ENCODE data around the gene MYO5A.

Gene MYO5A

DNA sequence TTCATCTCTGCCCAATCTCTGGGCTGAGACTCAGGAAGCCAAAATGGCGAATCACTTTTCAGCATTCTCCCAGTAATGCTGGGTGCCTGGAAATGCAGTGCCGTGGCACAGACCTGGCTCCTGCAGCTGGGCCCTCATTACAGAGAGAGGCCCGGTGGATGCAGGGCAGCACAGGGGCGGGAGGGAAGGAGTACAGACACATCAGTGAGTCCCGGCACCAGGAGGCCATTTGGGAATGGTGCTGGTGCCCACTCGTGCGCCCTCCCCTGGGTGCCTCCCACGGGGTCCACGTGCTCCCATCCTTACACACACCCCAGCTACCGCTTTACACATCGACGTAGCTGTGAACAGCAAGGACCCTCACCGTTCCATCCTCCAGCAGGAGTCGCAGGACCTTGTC lies 246.3 kb downstream of the MYO5A start:
- TF ChIP-seq, protein P1, sequence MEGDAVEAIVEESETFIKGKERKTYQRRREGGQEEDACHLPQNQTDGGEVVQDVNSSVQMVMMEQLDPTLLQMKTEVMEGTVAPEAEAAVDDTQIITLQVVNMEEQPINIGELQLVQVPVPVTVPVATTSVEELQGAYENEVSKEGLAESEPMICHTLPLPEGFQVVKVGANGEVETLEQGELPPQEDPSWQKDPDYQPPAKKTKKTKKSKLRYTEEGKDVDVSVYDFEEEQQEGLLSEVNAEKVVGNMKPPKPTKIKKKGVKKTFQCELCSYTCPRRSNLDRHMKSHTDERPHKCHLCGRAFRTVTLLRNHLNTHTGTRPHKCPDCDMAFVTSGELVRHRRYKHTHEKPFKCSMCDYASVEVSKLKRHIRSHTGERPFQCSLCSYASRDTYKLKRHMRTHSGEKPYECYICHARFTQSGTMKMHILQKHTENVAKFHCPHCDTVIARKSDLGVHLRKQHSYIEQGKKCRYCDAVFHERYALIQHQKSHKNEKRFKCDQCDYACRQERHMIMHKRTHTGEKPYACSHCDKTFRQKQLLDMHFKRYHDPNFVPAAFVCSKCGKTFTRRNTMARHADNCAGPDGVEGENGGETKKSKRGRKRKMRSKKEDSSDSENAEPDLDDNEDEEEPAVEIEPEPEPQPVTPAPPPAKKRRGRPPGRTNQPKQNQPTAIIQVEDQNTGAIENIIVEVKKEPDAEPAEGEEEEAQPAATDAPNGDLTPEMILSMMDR (IDR thresholded peaks at IDR 0.05; ENCODE audit: insufficient read depth, missing control alignments): no peak
- DNase-seq (ENCODE audit: insufficient read length, low spot score) (no peak), FAIRE-seq (no peak)

DNA sequence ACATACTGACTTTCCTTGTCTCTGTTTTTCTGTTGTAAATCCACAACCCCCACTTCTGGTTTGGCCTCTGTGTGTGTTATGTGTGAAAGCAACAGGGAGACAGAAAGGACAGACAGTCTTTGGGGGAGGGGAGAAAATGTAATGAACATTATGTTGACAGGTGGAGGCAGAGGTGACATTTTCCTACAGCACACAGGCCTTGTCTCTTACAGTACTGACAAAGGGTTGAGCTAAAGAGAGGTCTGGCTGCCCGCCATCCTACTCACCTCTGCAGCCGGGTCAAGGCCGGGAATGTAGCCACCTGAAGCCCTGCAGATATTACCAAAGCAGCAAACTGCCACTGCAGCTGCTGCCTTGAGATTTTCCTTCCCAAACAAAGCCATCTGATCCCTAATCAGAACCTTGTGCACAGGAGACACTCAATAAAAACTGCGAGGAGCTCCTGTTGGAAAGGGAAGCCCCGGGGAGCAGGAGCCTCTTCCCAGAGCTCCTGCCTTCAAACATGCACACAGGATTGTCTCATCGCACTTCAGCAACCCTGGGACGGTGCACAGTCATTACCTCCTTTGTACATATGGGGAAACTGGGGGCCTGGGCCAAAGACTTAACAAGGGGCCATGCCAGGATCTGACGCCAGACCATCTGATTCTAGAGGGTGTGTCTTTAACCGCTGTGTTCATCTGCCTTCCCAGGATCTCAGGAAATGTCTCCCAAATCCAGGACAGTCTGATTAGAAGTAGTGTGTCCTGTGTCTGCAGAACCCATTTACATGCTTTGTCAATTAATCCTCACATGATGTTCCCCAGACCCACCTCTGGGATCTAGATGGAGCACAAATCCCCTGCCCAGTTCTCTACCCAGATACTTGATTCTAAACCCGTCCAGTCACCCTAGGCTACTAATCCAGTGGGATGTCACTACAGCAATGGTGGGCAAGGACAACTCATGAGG lies 247.3 kb downstream of the MYO5A start:
- DNase-seq (ENCODE audit: insufficient read length, low spot score) (no peak), FAIRE-seq (no peak)

DNA sequence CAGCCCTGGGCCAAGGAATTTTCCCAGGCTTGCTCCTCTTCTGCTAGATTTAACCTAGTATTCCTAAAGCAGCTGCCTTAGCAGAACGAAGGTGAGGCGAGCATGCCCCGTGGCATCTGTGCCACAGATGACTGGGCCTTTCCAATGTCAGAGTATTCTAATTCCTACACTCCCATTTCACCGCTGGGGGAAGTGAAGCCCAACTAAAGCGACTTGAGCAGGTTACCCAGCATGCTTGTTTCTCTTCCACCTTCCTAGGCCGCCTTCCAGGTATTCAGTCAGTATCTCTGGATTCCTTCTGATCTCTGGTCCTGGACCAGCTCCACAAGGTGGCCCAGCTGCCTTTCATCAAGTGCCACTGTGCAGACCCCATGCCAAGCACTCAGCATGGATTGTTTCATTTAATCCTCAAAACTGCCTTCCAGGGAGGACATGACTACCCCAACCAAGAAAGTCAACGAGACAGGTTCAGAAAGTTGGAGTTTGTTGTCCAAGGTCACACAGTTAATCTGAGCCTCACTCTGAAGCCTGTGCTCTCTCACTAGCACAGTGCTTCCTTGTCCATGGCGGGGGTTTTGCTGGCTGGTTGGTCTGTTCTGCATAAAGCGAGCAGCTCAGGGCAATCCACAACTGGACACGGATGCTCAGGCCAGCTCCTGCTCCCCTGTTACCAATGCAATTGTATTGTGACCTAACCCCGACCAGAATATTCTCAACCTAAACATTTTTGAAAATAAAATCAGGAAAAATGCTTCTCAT lies 248.2 kb downstream of the MYO5A start:
- TF ChIP-seq, protein P1 (IDR thresholded peaks at IDR 0.05; ENCODE audit: insufficient read depth, missing control alignments): no peak
- DNase-seq (ENCODE audit: insufficient read length, low spot score): no peak

More for the DNA sequence above, 247.3 kb downstream of the MYO5A start:
- TF ChIP-seq, protein P1 (IDR thresholded peaks at IDR 0.05; ENCODE audit: insufficient read depth, missing control alignments): no peak

DNA sequence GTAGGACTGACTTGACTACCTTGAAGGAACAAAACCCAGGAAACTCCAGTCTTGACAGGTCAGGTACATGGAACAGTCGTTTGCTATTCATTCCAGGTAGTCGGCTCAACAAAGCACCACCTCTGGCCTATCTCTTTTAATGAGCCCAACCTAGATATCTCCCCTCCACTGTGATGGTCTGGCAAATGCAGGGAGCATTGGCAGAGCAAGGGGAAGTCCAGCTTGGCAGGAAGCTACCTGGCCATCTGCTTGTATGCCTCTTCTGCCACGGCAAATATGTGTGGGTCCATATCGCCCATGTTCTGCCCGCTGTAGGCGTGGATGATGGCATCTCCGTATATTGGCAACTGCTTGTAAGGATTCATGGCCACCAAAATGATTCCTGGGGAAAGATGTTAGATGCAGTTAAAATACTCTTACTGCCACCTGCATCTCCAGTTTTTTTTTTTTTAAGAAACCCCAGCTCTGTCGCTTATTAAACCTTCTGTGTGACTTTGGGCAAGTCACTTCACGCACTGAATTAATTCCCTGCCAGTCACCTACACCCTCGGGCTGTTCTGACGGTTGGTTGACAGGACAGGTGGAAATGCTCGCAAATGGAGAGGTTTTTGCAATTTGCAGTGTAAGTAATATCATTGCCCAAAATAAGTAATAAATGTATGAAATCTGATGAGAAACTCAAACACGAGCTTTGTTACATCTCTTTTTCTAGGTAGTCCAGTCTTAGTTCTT lies 249.9 kb downstream of the MYO5A start:
- DNase-seq (ENCODE audit: insufficient read length, low spot score) (no peak), FAIRE-seq (no peak)
- TF ChIP-seq, protein P1 (IDR thresholded peaks at IDR 0.05; ENCODE audit: insufficient read depth, missing control alignments): no peak

More for the DNA sequence above, 248.2 kb downstream of the MYO5A start:
- FAIRE-seq: no peak

DNA sequence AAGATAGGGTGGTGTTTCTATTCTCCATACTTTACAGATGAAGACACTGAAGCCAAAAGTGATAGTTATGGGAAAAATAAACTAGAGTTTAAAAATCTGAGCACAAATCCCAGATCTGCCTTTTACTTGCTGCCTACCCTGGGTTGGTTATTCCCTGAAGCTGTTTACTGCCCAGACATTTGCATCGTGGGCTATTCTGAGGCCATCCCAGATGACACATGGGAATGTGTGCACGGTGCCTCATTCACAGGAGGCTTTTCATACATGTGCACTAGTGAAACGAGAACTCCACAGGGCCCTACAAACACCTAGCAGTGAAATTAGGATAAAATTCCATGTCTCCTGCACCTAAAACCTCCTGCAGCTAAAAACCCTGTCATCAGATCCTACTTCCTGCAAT lies 250.5 kb downstream of the MYO5A start:
- FAIRE-seq (no peak), DNase-seq (ENCODE audit: insufficient read length, low spot score) (no peak)
- TF ChIP-seq, protein P1 (IDR thresholded peaks at IDR 0.05; ENCODE audit: insufficient read depth, missing control alignments): no peak

DNA sequence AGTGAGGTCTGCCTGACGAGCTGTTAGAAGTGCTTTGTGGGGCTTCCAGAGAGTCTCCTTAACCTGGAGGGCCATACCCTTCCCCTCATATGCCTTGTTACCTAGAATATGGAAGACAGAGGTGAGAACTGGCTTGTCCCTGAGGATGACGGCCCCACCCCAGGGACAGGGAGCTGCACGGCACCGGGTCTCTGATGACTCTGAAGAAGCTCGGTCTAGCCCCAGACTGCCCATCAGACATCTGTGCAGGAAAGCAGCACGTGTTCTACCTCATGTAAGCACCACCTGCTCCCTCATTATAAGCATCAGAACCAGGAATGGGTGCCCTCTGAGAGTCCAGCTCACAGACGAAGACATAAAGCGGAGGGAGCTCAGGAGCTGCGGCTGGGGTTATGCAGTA lies 251.1 kb downstream of the MYO5A start:
- FAIRE-seq: no peak
- DNase-seq (ENCODE audit: insufficient read length, low spot score): no peak
- TF ChIP-seq, protein P1 (IDR thresholded peaks at IDR 0.05; ENCODE audit: insufficient read depth, missing control alignments): no peak
